ENCODE results near the gene AGXT2. TPM values are rescaled to one million over a fixed set of nuclear protein-coding genes. Genes with fewer than 3 reads are reported as not detected.

AGXT2 gene
- total and polyA plus RNA-seq, 2 donors (not counting 3 experiments of a cell fraction or from before 2014, with no cell fraction given): not detected

GRCh38 chr5:35096932-35097331 is 49.2 kb upstream of the AGXT2 start:
- Histone ChIP-seq H3K36me3 (ENCODE audit: control insufficient read depth in 2 of 2, extremely low read depth in 1 of 2, insufficient read depth in 2 of 2, low read length in 2 of 2) (no peaks in the 10 kb centered on the region), H3K4me1 (ENCODE audit: control insufficient read depth, extremely low read depth, insufficient read depth, low read length) (no peaks in the 10 kb centered on the region), H3K9me3 (replicated peaks; ENCODE audit: control insufficient read depth, insufficient read depth, low read length) (no peaks in the 10 kb centered on the region), H3K4me2 (ENCODE audit: insufficient read depth, low read length) (no peak overlapping the region), H3K27ac (ENCODE audit: insufficient read depth, low read depth, low read length) (no peak overlapping the region), H2AFZ (ENCODE audit: low read depth, low read length) (no peak overlapping the region), H3K79me2 (ENCODE audit: control insufficient read depth, insufficient read depth, low read length) (no peaks in the 10 kb centered on the region), H3K27me3 (ENCODE audit: control insufficient read depth in 2 of 2, insufficient read depth in 2 of 2, low read length in 2 of 2) (no peaks in the 10 kb centered on the region), H4K20me1 (replicated peaks; ENCODE audit: control insufficient read depth, extremely low read depth, insufficient read depth, low read length) (no peaks in the 10 kb centered on the region), H3K9me1 (replicated peaks; ENCODE audit: control insufficient read depth, extremely low read depth, insufficient read depth, low read length) (no peaks in the 10 kb centered on the region), H3K9ac (replicated peaks; ENCODE audit: extremely low read depth, insufficient read depth, low read length) (no peak overlapping the region), H3K4me3 (replicated peaks in 1 of 3; ENCODE audit: insufficient read depth in 1 of 3, low read depth in 1 of 3, low read length in 3 of 3) (no peak overlapping the region)
- TF ChIP-seq GATA2 (IDR thresholded peaks at IDR 0.05; ENCODE audit: insufficient read depth, insufficient read length, low read depth, low read length): no peak
- POLR2A ChIA-PET: no interaction called here
- dilution Hi-C loops (cut with MboI; ENCODE audit: extremely low pct_ligation_motif_present, low sequenced_read_pairs): no loop called here
- FAIRE-seq (no peak), DNase-seq (ENCODE audit: low read depth, low spot score) (no peak)
- CTCF ChIA-PET: interaction anchor here (1.8 kb wide), 1 partner anchor 8 kb away, joined by 7 read pairs; no protein-coding TSS in a partner anchor
- BruUV-seq (replicated peaks): no TSS peak
- intact Hi-C loops (cut with micrococcal nuclease): no loop called here

GRCh38 chr5:35096216-35096615 is 48.5 kb upstream of the AGXT2 start:
- no peaks in the 10 kb centered on the region for H3K4me1 ChIP-seq (ENCODE audit: control insufficient read depth, extremely low read depth, insufficient read depth, low read length)
- DNase-seq (ENCODE audit: low read depth, low spot score) (no peak), FAIRE-seq (no peak)
- no peaks in the 10 kb centered on the region for H3K9me3 ChIP-seq (replicated peaks; ENCODE audit: control insufficient read depth, insufficient read depth, low read length)
- no peaks in the 10 kb centered on the region for H3K27me3 ChIP-seq (ENCODE audit: control insufficient read depth in 2 of 2, insufficient read depth in 2 of 2, low read length in 2 of 2)
- H3K36me3 ChIP-seq (ENCODE audit: control insufficient read depth in 2 of 2, extremely low read depth in 1 of 2, insufficient read depth in 2 of 2, low read length in 2 of 2): no peaks in the 10 kb centered on the region
- no peaks in the 10 kb centered on the region for H3K79me2 ChIP-seq (ENCODE audit: control insufficient read depth, insufficient read depth, low read length)
- H3K4me3 ChIP-seq (replicated peaks in 1 of 3; ENCODE audit: insufficient read depth in 1 of 3, low read depth in 1 of 3, low read length in 3 of 3): no peak overlapping the region
- H3K9ac ChIP-seq (replicated peaks; ENCODE audit: extremely low read depth, insufficient read depth, low read length): no peak overlapping the region
- no peaks in the 10 kb centered on the region for H3K9me1 ChIP-seq (replicated peaks; ENCODE audit: control insufficient read depth, extremely low read depth, insufficient read depth, low read length)
- dilution Hi-C loops (cut with MboI; ENCODE audit: extremely low pct_ligation_motif_present, low sequenced_read_pairs) (no loop called here), intact Hi-C loops (cut with micrococcal nuclease) (no loop called here)
- H2AFZ ChIP-seq (ENCODE audit: low read depth, low read length): no peak overlapping the region
- BruUV-seq (replicated peaks): no TSS peak
- TF ChIP-seq POLR2AphosphoS5 (IDR thresholded peaks at IDR 0.05; ENCODE audit: insufficient read depth, low read depth, low read length): no peak
- no peak for TF ChIP-seq JUN (IDR thresholded peaks at IDR 0.05; ENCODE audit: borderline replicate concordance, insufficient read depth, insufficient read length, low read depth)
- TF ChIP-seq POLR2A (IDR thresholded peaks at IDR 0.05; ENCODE audit: low read depth, low read length): no peak
- no peak for TF ChIP-seq MYC (IDR thresholded peaks at IDR 0.05; ENCODE audit: low read depth, low read length)
- TF ChIP-seq CTCF (IDR thresholded peaks at IDR 0.05; ENCODE audit: extremely low read depth in 1 of 2, insufficient read depth in 1 of 2, low read depth in 1 of 2, low read length in 2 of 2): no peak
- no peak for TF ChIP-seq GATA2 (IDR thresholded peaks at IDR 0.05; ENCODE audit: insufficient read depth, insufficient read length, low read depth, low read length)
- no peak for TF ChIP-seq MAX (IDR thresholded peaks at IDR 0.05; ENCODE audit: insufficient read depth, insufficient read length)
- no peak for TF ChIP-seq EZH2 (IDR thresholded peaks at IDR 0.05; ENCODE audit: borderline replicate concordance, low read depth, low read length, severe bottlenecking)
- no peak for TF ChIP-seq FOS (IDR thresholded peaks at IDR 0.05; ENCODE audit: borderline replicate concordance, insufficient read depth, low read length)
- no peaks in the 10 kb centered on the region for H4K20me1 ChIP-seq (replicated peaks; ENCODE audit: control insufficient read depth, extremely low read depth, insufficient read depth, low read length)
- no peak overlapping the region for H3K27ac ChIP-seq (ENCODE audit: insufficient read depth, low read depth, low read length)
- ChIA-PET POLR2A (no interaction called here), CTCF (no interaction called here)
- H3K4me2 ChIP-seq (ENCODE audit: insufficient read depth, low read length): no peak overlapping the region

Data from endothelial cell of umbilical vein (primary cell).